ENCODE results near the gene RBM17.
"Not testable (repeated sequence)": the region's sequence is repeated elsewhere in the genome, so short reads cannot be mapped to it uniquely, and the experiment has no call there.

RBM17 gene

DNA sequence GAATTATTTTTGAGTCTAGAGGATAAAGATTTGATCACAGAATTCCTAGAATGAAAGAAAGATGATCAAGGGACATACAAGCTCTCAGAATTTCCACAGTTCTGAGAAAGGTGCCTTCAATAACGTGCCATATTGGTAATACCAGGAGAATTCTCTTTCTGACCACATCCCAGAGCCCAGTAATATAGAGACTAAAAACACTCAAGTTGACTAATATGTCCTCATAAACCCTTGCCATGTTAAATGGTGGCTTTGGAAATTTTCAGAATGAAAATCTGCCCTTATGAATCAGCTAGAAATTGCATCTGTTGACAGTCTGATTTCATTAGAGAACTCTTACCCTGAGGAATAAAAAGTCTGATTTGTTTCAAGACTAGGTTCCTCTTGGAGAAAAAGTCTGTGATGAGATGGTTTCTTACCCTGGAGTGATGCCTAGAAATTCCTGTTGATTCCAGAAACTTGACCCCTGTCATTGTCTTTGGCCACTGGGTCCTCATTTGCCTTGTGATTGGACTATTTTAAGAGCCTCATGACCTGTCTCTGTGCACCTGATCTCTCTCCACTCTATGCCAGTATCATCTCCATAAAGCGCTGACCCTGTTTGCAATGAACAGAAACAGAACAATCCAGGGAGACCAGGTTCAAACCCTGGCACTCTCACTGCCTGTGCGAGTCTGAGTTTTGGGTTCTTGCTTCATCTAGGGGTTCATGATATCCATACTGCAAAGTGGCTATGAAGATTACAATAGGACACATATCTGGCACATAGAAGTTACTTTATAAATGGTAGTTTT lies 30.0 kb upstream of the RBM17 start:
- peak; percentile 82 for DNase-seq

DNA sequence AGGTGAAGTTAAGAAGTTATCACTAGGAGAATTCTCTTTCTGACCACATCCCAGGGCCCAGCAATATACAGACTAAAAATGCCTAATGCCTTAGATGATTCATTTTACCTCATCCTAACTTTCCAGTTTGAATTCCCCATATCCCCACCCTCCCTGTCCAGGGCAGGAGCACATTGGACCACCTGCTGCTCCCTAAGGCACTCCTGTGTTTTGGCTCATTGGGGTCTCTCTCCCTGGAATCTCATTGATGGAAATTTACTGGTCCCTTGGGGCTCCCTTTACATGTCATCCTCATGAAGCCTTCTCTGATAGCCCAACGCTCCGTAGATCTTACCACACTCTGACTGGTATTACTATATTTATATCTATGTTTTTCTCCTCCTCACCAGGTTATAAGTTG lies 29.3 kb upstream of the RBM17 start:
- DNase-seq = no peak

DNA sequence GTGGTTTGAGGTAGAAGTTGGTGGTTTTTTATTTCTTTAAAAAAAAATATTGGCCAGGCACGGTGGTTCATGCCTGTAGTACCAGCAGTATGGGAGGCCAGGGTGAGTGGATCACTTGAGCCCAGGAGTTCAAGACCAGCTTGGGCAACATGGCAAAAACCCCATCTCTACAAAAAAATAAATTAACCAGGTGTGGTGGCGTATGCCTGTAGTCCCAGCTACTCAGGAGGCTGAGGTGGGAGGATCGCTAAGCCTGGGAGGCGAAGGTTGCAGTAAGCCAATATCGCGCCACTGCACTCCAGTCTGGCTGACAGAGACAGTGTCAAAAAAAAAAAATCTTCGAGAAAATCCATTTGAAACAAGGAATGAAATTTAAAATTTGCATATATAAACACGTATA lies 27.8 kb upstream of the RBM17 start:
- no peak for DNase-seq

DNA sequence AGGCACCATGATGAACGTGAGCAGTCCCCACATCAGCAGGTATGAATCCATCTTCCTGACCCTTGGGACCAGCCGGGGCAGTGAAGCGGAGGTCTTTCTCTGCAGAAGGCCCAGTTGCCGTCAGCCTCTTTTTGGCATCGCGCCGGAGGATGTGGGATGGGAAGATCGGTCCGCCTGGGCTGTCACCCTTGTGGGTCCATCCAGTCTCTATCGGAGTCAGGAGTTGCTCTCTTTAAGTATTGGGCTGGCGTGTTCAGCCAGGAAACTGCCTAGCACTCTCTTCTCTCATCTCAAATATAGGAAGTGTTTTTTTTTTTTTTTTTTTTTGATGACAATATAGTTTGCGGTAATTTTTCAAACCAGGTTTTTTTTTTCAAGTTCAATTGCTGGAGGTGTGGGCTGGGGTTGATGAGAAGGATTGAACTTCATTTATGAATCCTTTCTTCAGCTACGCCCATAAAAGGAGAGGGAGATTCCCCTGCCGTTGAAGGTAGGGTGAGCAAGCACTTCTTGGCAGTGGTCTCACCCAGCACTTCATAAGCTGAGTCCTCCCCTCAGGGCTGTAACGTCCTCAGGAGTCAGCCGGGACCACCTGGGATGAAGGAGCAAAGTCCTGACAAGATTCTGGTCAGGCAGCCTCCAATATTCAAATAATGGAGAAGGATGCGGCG lies 26.6 kb upstream of the RBM17 start, which contains the start of gene IL2RA:
Gene IL2RA (minus strand): TSS at position 267 of the 671 bp plus-strand sequence. CDS start 216 bp downstream, at position 51.
- peak; percentile 64 for DNase-seq

DNA sequence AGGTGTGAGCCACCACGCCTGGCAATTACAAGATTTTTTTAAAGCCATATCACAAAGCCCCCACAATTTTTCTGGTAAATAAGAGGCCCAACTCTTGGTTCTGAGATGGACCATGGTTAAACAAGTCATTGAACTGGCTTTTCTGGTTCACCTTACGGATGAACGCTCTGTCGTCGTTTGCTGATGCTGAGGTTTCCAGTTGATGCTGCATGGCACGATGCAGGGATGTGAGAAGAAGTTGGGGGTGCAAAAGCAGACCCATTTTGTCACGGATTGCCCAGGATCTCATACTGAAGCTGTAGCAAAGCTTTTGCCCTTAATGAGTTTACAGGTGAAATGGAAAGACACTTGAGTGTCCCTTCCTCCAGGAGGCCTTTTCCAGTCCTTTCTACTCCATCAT lies 24.7 kb upstream of the RBM17 start:
- no peak for DNase-seq

DNA sequence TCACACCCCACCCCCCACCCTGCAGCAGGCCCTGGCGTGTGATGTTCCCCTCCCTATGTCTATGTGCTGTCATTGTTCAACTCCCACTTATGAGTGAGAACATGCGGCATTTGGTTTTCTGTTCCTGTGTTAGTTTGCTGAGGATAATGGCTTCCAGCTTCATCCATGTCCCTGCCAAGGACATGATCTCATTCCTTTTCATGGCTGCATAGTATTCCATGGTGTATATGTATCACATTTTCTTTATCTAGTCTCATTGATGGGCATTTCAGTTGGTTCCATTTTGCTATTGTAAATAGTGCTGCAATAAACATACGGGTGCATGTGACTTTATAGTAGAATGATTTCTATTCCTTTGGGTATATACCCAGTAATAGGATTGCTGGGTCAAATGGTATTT lies 24.1 kb upstream of the RBM17 start:
- DNase-seq = not testable (repeated sequence)

DNA sequence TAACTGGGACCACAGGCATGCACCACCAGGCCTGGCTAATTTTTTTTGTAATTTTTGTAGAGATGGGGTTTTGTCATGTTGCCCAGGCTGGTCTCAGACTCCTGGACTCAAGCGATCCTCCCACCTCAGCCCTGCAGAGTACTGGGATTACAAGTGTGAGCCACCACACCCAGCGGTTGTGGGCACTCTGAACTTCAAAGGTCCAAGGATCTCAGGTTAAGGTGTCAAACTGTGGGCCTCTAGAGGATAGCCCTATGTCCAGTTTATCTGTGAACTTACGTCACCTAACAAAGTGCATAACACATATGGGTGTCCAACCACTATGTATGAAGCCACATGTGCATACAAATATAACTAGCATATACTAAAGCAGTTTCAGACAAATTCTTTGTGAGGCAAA lies 23.4 kb upstream of the RBM17 start:
- DNase-seq = no peak

DNA sequence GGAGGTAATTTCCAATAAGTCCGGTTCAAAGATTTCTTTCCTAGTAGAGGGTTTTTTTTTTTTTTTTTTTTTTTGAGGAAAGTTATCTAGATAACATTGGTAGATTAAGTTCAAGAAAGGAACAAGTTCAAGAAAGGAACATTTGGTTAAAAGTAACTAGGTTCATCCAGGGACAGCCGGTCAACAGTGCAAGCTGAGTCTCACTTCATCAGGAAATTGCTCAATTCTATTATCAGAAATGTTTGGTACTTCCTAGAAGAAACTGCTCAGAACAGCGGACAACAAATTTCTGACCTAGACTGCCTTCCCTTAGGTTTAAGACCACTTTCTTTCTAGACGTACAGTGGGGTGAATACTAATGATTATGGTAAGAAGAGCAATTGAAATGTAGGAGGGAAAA lies 23.0 kb upstream of the RBM17 start:
- DNase-seq = peak; percentile 75

DNA sequence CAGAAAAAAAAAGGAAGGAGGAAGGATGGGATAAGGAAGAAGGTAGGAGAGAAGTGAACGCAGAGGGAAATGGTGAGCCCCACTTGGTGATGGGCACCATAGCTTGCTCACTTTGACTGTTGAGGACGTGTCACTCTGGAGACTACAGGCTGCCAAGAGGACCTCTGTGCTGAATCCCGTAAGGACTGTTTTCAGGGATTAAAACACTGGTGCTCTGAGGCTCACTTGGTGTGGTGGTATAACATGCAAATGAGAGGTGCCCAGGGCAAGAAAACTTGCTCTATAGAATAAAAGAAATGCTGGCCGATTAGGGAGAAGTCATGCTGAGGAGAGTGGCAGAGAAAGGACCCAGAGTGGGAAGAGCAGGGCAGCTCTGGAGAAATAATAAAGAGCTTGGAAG lies 21.4 kb upstream of the RBM17 start:
- no peak for DNase-seq

DNA sequence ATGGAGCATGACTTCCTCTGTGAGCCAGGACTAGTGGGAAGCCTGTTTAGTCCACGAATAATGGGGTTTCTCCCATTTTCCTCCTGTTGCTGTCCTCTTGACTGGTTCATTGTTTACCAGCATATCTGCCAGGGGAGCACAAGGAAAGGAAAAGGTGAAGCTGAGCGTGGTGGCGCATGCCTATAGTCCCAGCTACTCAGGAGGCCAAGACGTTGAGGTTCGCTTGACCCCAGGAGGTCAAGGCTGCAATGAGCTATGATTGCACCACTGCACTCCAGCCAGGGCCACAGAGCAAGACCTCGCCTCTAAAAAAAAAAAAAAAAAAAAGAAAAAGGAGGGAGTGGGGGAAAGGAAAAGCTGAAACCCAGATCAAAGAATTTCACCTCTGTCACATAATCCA lies 20.8 kb upstream of the RBM17 start:
- DNase-seq = no peak

DNA sequence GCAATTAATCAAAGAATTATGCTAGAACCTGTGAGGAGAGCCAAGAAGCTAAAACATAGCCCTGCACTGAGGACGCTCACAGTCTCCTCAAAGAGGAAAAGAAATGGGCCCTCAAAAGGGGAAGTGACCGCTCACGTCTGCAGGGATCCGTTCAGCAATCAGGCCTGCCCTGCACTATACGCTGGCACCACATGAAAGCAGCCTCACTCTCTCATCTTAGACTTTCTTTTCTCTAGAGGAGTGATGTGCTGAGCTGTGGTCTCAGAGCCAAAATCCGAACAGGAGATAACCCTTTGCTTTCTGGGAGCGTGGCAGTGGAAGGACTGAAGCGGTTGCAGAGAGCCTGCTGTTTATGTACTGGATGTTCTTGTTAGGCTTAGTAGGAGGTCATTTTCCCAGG lies 20.4 kb upstream of the RBM17 start:
- DNase-seq = peak; percentile 84

DNA sequence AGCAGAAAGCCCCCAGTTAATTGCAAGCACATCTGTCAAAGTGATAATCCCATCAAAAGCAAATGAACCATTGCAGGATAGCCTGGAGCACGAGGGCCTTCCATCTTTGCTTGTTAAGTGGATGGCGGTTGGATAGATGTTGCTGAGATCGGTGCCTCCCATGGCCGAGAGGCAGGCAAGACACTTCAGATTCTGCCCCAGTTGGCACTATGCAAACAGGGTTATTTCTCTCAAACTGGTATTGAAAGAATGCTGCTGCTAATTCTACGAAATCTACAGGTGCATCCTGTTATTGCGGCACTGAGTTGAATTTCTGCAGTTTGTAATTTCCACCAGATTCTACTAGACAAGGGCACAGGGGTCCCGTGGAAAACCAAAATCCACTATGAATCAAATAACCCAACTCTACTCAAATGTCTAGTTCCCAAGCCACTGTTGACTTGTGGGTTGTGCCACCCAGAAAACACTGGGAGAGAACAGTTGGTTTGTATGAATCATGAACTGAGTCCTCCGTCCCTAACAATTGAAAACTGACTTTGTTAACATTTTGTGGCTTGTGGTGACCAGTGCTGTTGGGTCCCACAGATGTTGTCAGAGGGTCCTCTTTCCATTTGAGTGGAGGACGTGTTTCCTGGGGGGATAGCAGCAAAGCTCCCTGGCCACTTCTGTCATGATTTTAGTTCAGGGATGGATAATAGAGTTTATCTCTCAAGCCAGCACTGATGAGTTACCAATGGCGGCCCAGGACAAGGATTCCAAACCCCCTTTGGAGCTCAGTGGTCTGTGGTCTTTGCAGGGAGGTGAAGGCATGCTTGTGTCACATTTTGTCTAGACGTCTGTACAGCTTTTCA lies 19.5 kb upstream of the RBM17 start:
- DNase-seq = no peak

DNA sequence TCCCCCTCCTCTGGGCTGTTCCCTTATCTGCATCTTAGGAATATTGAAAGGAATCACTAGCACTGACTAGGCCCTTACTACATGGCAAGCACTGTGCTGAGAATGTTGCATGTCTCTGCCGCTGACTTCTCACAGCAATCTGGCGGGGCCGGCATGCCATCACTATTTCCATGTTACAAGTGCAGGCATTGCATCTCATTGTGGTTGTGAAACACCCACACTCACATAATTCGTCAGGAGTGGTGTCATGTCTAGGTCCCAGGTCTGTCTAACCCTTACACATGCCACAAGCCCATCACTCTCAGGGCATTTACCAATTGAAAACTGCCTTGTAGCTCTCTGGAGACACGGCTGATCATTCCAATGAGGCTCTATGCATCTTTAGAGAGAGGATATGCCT lies 18.2 kb upstream of the RBM17 start:
- peak; percentile 93 for DNase-seq

DNA sequence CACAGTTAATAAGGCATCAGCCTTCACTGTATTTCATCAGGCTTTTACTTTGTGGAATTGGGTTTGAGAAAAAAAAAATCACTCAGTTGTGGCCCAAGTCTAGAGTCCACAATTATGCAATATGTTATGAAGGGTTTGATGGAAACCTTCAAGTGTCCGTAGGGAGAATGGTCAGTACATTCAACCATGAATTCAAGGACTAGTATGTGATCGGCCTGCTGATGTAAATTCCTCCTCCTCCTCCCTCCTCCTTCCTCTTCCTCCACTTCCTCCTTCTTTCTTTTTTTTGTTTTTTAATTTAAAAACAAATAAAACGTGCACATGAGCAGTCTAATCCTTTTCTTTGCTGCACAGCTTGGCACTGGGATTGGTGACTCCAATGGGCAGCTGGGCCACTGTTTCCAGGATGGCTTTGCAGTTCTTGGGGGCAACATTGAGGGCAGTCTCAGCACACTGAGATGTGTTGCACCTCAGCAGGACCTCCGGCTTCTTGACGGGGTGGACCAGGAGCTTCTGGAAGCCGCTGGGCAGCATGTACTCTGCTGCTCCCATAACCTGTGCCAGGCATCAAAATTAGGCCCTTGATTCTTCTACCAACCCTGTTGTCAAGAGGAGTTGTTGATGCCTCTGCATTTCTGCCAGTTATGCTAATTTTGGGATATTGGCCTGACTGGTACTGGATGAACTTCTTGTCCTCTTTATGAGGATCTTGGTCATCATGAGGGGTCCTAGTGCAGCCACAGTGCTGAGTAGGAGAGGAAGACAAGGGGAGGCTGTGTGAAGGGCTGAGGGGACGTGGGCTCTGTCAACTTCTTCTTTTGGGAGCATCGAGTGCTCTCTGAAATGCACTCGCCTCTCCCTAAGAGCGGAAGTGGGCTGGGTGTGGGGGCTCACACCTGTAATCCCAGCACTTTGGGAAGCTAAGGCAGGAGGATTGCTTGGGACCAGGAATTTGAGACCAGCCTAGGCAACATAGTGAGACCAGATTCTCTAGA lies 17.4 kb upstream of the RBM17 start:
- DNase-seq = no peak

DNA sequence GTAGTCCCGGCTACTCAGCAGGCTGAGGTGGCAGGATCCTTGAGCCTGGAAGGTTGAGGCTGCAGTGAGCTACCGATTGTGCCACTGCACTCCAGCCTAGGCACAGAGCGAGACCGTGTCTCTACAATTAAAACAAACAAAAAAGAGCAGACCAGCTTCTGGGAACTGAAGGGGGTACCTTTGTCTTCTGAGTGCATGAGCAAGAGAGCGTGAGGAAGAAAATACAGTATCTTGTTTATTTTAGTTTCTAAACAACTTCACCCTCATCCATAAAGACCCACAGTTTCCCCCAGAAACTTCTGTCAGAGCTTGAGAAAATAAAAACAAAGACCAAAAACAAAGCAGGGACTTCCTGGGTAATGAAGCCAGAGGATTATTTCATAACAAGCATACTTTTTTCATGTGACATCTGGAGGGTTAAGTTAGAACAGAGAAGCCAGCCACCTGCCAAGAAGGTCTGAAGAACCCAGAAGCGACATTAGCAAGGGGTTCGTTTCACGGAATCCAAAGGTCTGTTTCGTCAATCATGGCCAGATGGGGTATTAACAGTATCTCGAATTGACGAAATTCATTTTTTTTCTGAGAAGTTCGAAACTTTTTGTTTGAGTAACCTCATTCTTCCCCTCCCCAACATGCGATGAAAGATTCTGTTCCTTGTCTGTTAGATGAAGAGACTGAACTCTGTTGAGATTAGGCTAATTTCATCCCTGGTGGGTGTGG lies 16.5 kb upstream of the RBM17 start:
- DNase-seq = peak; percentile 88

DNA sequence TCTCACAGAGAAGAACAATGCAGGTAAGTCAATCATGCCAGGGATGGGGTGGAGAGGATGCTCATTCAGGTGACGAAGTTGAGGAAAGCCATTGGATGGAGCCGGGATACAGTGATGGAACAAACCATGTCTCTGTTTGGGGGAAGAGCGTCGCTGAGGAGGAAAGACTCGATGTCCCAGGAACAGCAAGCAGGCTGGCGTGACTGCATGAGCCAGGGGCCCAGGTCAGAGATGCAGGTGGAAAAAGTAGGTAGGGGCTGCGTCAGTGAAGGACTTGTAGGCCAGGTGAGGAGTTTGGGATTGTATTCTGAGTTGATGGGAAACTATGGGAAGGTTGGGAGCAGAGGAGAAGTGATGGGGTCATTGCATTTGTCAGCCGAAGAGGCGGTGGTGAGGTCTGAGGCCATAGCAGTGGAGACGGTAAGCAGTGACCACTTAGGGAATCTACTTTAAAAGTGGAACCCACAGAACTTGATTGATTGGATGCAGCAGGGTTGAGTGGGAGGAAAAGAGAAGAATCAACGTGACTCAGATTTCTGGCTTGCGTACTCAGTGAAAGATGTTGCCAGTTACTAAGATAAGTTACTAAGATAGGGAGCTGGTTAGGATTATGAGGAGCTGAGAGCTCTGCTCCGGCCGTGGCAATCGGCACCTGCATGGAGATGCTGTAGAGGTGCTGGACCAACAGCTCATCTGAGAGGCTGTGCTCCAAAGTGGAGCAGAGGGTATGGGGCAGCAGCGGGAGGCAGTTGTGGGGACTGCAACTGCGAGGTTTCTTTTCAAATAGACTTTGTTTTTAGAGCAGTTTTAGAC lies 14.1 kb upstream of the RBM17 start:
- DNase-seq = peak; percentile 89

DNA sequence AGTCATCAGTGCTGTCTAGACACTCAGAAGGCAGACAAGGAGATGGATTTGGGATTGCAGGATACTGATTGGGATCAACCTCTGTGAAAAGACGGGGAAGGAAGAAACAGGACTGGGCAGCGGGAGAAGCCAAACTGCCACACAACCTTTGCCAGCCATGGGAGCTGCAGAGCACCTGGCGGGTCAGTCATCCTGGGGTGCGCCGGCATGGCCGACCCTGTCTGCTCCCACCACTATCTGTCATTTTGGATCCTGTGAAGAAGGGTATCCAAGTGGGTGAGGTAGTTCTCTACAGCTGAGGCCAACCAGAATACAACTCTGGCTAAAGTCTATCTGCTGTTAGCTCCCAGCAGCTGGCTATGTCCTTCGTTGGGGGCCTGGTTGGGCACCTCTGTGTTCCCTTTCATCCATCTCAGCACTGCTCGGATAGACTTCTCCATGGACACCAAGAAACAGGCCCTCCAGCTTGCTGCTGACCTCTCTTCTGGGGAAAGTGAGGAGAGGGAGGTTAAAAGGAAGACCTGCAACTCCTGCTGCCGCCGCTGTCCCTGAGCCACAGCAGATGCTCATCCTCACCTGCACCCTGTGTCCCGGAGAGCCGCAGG lies 11.7 kb upstream of the RBM17 start:
- no peak for DNase-seq

DNA sequence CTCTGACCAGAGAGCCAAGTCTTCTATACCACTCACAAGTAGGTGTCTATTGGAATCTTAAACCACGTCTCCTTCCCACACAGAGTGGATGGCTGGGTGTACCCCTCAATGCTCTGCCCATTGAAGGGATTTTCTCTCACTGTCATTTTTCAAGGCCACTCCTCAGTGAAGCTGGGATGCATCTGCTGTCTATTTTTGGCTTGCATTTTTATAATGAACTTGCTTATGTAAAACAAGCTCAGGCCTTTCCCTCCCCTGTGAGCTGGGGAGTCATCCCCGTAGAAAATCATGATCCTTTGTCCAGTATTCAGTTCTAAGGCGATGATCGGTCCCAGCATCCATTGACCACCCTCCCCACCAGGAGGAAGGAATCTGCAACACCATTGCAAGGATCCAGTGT lies 9.8 kb upstream of the RBM17 start:
- DNase-seq = no peak

DNA sequence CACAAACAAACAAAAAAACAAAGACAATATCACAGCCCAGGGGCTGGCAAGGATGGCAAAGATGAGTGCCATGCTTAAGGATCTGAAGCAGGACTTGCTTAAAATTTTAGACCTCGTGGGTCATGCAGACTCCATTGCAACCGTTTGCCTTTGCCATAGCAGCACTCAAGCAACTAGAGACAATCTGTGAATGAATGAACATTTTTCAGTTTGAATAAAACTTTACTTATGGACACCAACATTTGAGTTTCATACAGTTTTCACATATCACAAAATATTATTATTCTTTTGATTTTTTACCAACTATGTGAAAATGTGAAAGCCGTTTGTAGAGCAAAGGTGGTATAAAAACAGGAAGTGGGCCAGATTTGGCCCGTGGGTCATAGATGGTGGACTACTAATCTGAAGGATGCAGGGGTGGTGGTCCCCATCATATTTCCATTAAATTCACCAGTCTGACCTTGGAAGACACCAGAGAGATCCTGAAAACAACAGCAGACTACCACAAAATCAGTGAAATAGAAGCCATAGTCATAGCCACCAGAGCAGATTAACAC lies 8.3 kb upstream of the RBM17 start:
- no peak for DNase-seq

Measured in inflammatory macrophage treated with lipopolysaccharide for 4 hours (primary cell).